Central memory CD8-positive, alpha-beta T cell (primary cell): ENCODE results near the gene ASB5.

Experiments used
- ATAC-seq: fragments of 150-1000 bp; cut with Tn5 transposase; replicated peaks from 2 replicates; pipeline ENCODE4 v1.10.0; 2022; ENCODE audit warnings: mild to moderate bottlenecking, moderate FRiP score, moderate number of reproducible peaks; ENCODE audit not compliant: poor library complexity, severe bottlenecking; ENCODE audit errors: extremely low read depth
- DNase-seq, 2 donors: peaks; one replicate each; pipeline ENCODE4 v3.0.0; 2021; ENCODE audit warnings: low spot score in 2 of 2
- H3K27ac Mint-ChIP-seq: one replicate; pipeline ENCODE4 v1.8.0; 2022; ENCODE audit warnings: low read depth, mild to moderate bottlenecking, moderate library complexity, mixed read lengths
- H3K27me3 Mint-ChIP-seq: one replicate; pipeline ENCODE4 v1.8.0; 2022; ENCODE audit warnings: mixed read lengths
- H3K36me3 Mint-ChIP-seq: one replicate; pipeline ENCODE4 v1.8.0; 2022; ENCODE audit warnings: mild to moderate bottlenecking, moderate library complexity, mixed read lengths; ENCODE audit not compliant: insufficient read depth
- H3K4me1 Mint-ChIP-seq: one replicate; pipeline ENCODE4 v1.8.0; 2022; ENCODE audit warnings: mixed read lengths
- H3K4me3 Mint-ChIP-seq: one replicate; pipeline ENCODE4 v1.8.0; 2022; ENCODE audit warnings: mild to moderate bottlenecking, moderate library complexity, mixed read lengths
- H3K9me3 Mint-ChIP-seq: one replicate; pipeline ENCODE4 v1.8.0; 2022; ENCODE audit warnings: mixed read lengths

The ASB5 gene

GRCh38 chr4:176268963-176269362, at the start of gene ASB5:
ASB5 (minus strand) TSS chr4:176269222; CDS start chr4:176269108, 114 bp downstream.
- Mint-ChIP-seq H3K4me3 (no peak within 1 kb of the TSS), H3K4me1 (no peaks in the 10 kb centered on the region), H3K27me3 (peaks cover 17% of the 10 kb centered on the region), H3K27ac (no peak within 1 kb of the TSS), H3K36me3 (no peaks in the 10 kb centered on the region), H3K9me3 (no peaks in the 10 kb centered on the region)
- DNase-seq (no peak), ATAC-seq (no peak)

GRCh38 chr4:176313596-176314336, 44.7 kb upstream of the ASB5 start:
- no peak overlapping the region for H3K27ac Mint-ChIP-seq
- ATAC-seq (no peak), DNase-seq (no peak)
- no peaks in the 10 kb centered on the region for H3K9me3 Mint-ChIP-seq
- H3K4me1 Mint-ChIP-seq = no peaks in the 10 kb centered on the region
- no peaks in the 10 kb centered on the region for H3K36me3 Mint-ChIP-seq
- H3K27me3 Mint-ChIP-seq = no peaks in the 10 kb centered on the region
- H3K4me3 Mint-ChIP-seq = no peak overlapping the region

- Mint-ChIP-seq H3K9me3 (no peaks in the 10 kb centered on the region), H3K4me1 (no peaks in the 10 kb centered on the region), H3K4me3 (no peak overlapping the region), H3K36me3 (no peaks in the 10 kb centered on the region), H3K27me3 (peaks cover 28% of the 10 kb centered on the region), H3K27ac (no peak overlapping the region)
- DNase-seq (no peak), ATAC-seq (no peak)
These were observed 40.8 kb upstream of the ASB5 start for GRCh38 chr4:176309772-176310171.

- ATAC-seq = no peak
These were observed 40.0 kb upstream of the ASB5 start for GRCh38 chr4:176309046-176309445.

GRCh38 chr4:176308441-176308840, 39.4 kb upstream of the ASB5 start:
- Mint-ChIP-seq H3K27me3 (peaks cover 41% of the 10 kb centered on the region), H3K27ac (no peak overlapping the region)
- ATAC-seq = no peak

More at GRCh38 chr4:176309046-176309445, 40.0 kb upstream of the ASB5 start:
- no peaks in the 10 kb centered on the region for H3K36me3 Mint-ChIP-seq
- no peak overlapping the region for H3K27ac Mint-ChIP-seq
- peaks cover 35% of the 10 kb centered on the region for H3K27me3 Mint-ChIP-seq
- no peaks in the 10 kb centered on the region for H3K4me1 Mint-ChIP-seq
- no peak overlapping the region for H3K4me3 Mint-ChIP-seq
- H3K9me3 Mint-ChIP-seq = no peaks in the 10 kb centered on the region
- DNase-seq = no peak

GRCh38 chr4:176307666-176307930, 38.6 kb upstream of the ASB5 start:
- H3K9me3 Mint-ChIP-seq = no peaks in the 10 kb centered on the region
- ATAC-seq (no peak), DNase-seq (no peak)
- no peaks in the 10 kb centered on the region for H3K36me3 Mint-ChIP-seq
- H3K4me3 Mint-ChIP-seq = no peak overlapping the region
- no peaks in the 10 kb centered on the region for H3K4me1 Mint-ChIP-seq
- no peak overlapping the region for H3K27ac Mint-ChIP-seq
- H3K27me3 Mint-ChIP-seq = peaks cover 49% of the 10 kb centered on the region

More at GRCh38 chr4:176308441-176308840, 39.4 kb upstream of the ASB5 start:
- H3K9me3 Mint-ChIP-seq = no peaks in the 10 kb centered on the region
- no peak for DNase-seq
- no peak overlapping the region for H3K4me3 Mint-ChIP-seq
- no peaks in the 10 kb centered on the region for H3K4me1 Mint-ChIP-seq
- no peaks in the 10 kb centered on the region for H3K36me3 Mint-ChIP-seq

- H3K27ac Mint-ChIP-seq = no peak overlapping the region
- no peaks in the 10 kb centered on the region for H3K4me1 Mint-ChIP-seq
- no peak overlapping the region for H3K4me3 Mint-ChIP-seq
- H3K36me3 Mint-ChIP-seq = no peaks in the 10 kb centered on the region
- H3K9me3 Mint-ChIP-seq = no peaks in the 10 kb centered on the region
- ATAC-seq (no peak), DNase-seq (no peak)
- H3K27me3 Mint-ChIP-seq = peaks cover 50% of the 10 kb centered on the region
These were observed 38.0 kb upstream of the ASB5 start for GRCh38 chr4:176306837-176307665.

- Mint-ChIP-seq H3K9me3 (no peaks in the 10 kb centered on the region), H3K27ac (no peak overlapping the region), H3K27me3 (peaks cover 50% of the 10 kb centered on the region), H3K4me3 (no peak overlapping the region), H3K4me1 (no peaks in the 10 kb centered on the region), H3K36me3 (no peaks in the 10 kb centered on the region)
- no peak for ATAC-seq
- DNase-seq = no peak
These were observed 34.9 kb upstream of the ASB5 start for GRCh38 chr4:176303938-176304337.

GRCh38 chr4:176302283-176303275, 33.6 kb upstream of the ASB5 start:
- H3K36me3 Mint-ChIP-seq = no peaks in the 10 kb centered on the region
- no peak overlapping the region for H3K27ac Mint-ChIP-seq
- H3K9me3 Mint-ChIP-seq = no peaks in the 10 kb centered on the region
- ATAC-seq (no peak), DNase-seq (no peak)
- H3K4me1 Mint-ChIP-seq = no peaks in the 10 kb centered on the region
- H3K27me3 Mint-ChIP-seq = peaks cover 46% of the 10 kb centered on the region
- no peak overlapping the region for H3K4me3 Mint-ChIP-seq

- H3K27ac Mint-ChIP-seq = no peak overlapping the region
- ATAC-seq = no peak
- no peak overlapping the region for H3K4me3 Mint-ChIP-seq
These were observed 31.5 kb upstream of the ASB5 start for GRCh38 chr4:176300565-176300964.

GRCh38 chr4:176300036-176300435, 31.0 kb upstream of the ASB5 start:
- no peaks in the 10 kb centered on the region for H3K9me3 Mint-ChIP-seq
- no peak overlapping the region for H3K27ac Mint-ChIP-seq
- peaks cover 25% of the 10 kb centered on the region for H3K27me3 Mint-ChIP-seq
- DNase-seq (no peak), ATAC-seq (no peak)
- no peaks in the 10 kb centered on the region for H3K4me1 Mint-ChIP-seq
- no peaks in the 10 kb centered on the region for H3K36me3 Mint-ChIP-seq
- H3K4me3 Mint-ChIP-seq = no peak overlapping the region

More at GRCh38 chr4:176300565-176300964, 31.5 kb upstream of the ASB5 start:
- Mint-ChIP-seq H3K36me3 (no peaks in the 10 kb centered on the region), H3K9me3 (no peaks in the 10 kb centered on the region), H3K4me1 (no peaks in the 10 kb centered on the region), H3K27me3 (peaks cover 31% of the 10 kb centered on the region)
- no peak for DNase-seq

GRCh38 chr4:176298664-176299063, 29.6 kb upstream of the ASB5 start:
- Mint-ChIP-seq H3K36me3 (no peaks in the 10 kb centered on the region), H3K4me1 (no peaks in the 10 kb centered on the region), H3K9me3 (no peaks in the 10 kb centered on the region), H3K4me3 (no peak overlapping the region), H3K27ac (no peak overlapping the region), H3K27me3 (peaks cover 12% of the 10 kb centered on the region)
- DNase-seq = no peak
- ATAC-seq = no peak
